WTC11 (cell line): ENCODE results near the gene RAB2B. TPM values are rescaled to one million over a fixed set of nuclear protein-coding genes. Genes with fewer than 3 reads are reported as not detected.

Experiments used
- ATF6 ChIP-seq: sonication (generic); formaldehyde crosslinking; IDR thresholded peaks from 2 replicates; pipeline ENCODE4 v1.8.1; 2023; ENCODE audit warnings: mild to moderate bottlenecking, missing genetic modification reagents
- CBFB ChIP-seq: sonication (generic); formaldehyde crosslinking; IDR thresholded peaks from 2 replicates; pipeline ENCODE4 v1.8.1; 2022; ENCODE audit warnings: mild to moderate bottlenecking, low read depth, missing genetic modification reagents
- EMX1 ChIP-seq: fragments of 250-450 bp; sonication (Bioruptor Pico); IDR thresholded peaks from 2 replicates; pipeline ENCODE4 v1.8.0; 2021; ENCODE audit warnings: mild to moderate bottlenecking
- ESRRA ChIP-seq: sonication (generic); formaldehyde crosslinking; IDR thresholded peaks from 2 replicates; pipeline ENCODE4 v1.8.1; 2022; ENCODE audit warnings: mild to moderate bottlenecking, missing genetic modification reagents, borderline replicate concordance
- FOXK1 ChIP-seq: sonication (generic); formaldehyde crosslinking; IDR thresholded peaks from 2 replicates; pipeline ENCODE4 v1.8.0; 2022; ENCODE audit warnings: mild to moderate bottlenecking, moderate library complexity, missing genetic modification reagents
- FOXP4 ChIP-seq: sonication (generic); formaldehyde crosslinking; IDR thresholded peaks from 2 replicates; pipeline ENCODE4 v1.8.0; 2022; ENCODE audit warnings: mild to moderate bottlenecking, missing genetic modification reagents
- GRHL2 ChIP-seq: fragments of 250-450 bp; sonication (Bioruptor Pico); IDR thresholded peaks from 2 replicates; pipeline ENCODE4 v1.8.0; 2022; ENCODE audit warnings: mild to moderate bottlenecking, moderate library complexity; ENCODE audit not compliant: insufficient replicate concordance, severe bottlenecking
- HMGA2 ChIP-seq: fragments of 250-450 bp; sonication (Bioruptor Pico); IDR thresholded peaks from 2 replicates; pipeline ENCODE4 v1.4.0; 2021; ENCODE audit warnings: mild to moderate bottlenecking, moderate library complexity
- HMGXB4 ChIP-seq: sonication (generic); formaldehyde crosslinking; IDR thresholded peaks from 2 replicates; pipeline ENCODE4 v1.8.1; 2023; ENCODE audit warnings: mild to moderate bottlenecking, moderate library complexity, missing genetic modification reagents
- JUN ChIP-seq: sonication (generic); formaldehyde crosslinking; IDR thresholded peaks from 2 replicates; pipeline ENCODE4 v1.8.0; 2023; ENCODE audit warnings: mild to moderate bottlenecking, missing genetic modification reagents
- MLX ChIP-seq: sonication (generic); formaldehyde crosslinking; IDR thresholded peaks from 2 replicates; pipeline ENCODE4 v1.8.1; 2023; ENCODE audit warnings: mild to moderate bottlenecking, missing genetic modification reagents, moderate library complexity
- MYBL2 ChIP-seq: sonication (generic); formaldehyde crosslinking; IDR thresholded peaks from 2 replicates; pipeline ENCODE4 v1.8.1; 2023; ENCODE audit warnings: mild to moderate bottlenecking, moderate library complexity, missing genetic modification reagents
- NFYB ChIP-seq: sonication (generic); formaldehyde crosslinking; conservative IDR thresholded peaks from 2 replicates; pipeline ENCODE4 v1.8.0; 2022; ENCODE audit warnings: low read depth, missing genetic modification reagents
- PRDM15 ChIP-seq: sonication (generic); formaldehyde crosslinking; IDR thresholded peaks from 2 replicates; pipeline ENCODE4 v1.8.0; 2022; ENCODE audit warnings: missing genetic modification reagents
- PREB ChIP-seq: sonication (generic); formaldehyde crosslinking; IDR thresholded peaks from 2 replicates; pipeline ENCODE4 v1.8.1; 2022; ENCODE audit warnings: mild to moderate bottlenecking, missing genetic modification reagents, moderate library complexity, borderline replicate concordance
- RELA ChIP-seq: sonication (generic); formaldehyde crosslinking; IDR thresholded peaks from 2 replicates; pipeline ENCODE4 v1.8.1; 2022; ENCODE audit warnings: missing genetic modification reagents, mild to moderate bottlenecking, borderline replicate concordance
- RORB ChIP-seq: fragments of 250-450 bp; sonication (Bioruptor Pico); IDR thresholded peaks from 2 replicates; pipeline ENCODE4 v1.9.0; 2021; ENCODE audit warnings: mild to moderate bottlenecking
- SMAD4 ChIP-seq: sonication (generic); formaldehyde crosslinking; IDR thresholded peaks from 2 replicates; pipeline ENCODE4 v1.8.0; 2022; ENCODE audit warnings: mild to moderate bottlenecking, missing genetic modification reagents
- ZBTB21 ChIP-seq: sonication (generic); formaldehyde crosslinking; IDR thresholded peaks from 2 replicates; pipeline ENCODE4 v1.8.1; 2023; ENCODE audit warnings: mild to moderate bottlenecking, missing genetic modification reagents, borderline replicate concordance
- ZNF416 ChIP-seq: fragments of 250-450 bp; sonication (Bioruptor Pico); IDR thresholded peaks from 2 replicates; pipeline ENCODE4 v1.9.0; 2021; ENCODE audit warnings: mild to moderate bottlenecking, inconsistent platforms
- ZNF425 ChIP-seq: fragments of 250-450 bp; sonication (Bioruptor Pico); conservative IDR thresholded peaks from 2 replicates; pipeline ENCODE4 v1.9.0; 2021; ENCODE audit warnings: mild to moderate bottlenecking
- ZSCAN18 ChIP-seq: fragments of 250-450 bp; sonication (Bioruptor Pico); IDR thresholded peaks from 2 replicates; pipeline ENCODE4 v2.1.2; 2022; ENCODE audit warnings: mild to moderate bottlenecking, moderate library complexity
- total RNA-seq: library from RNA; stranded (reverse); gene quantifications from 3 replicates; pipeline ENCODE4 v1.2.3, GENCODE V29; 2021

Gene RAB2B
- total RNA-seq, 1 experiment from 2014 or later: 29.6 TPM

- no peak for TF ChIP-seq CBFB (CRISPR knock-in tag)
- TF ChIP-seq ZBTB21: no peak
- no peak for TF ChIP-seq ESRRA
- TF ChIP-seq MYBL2 (CRISPR knock-in tag): no peak
- TF ChIP-seq JUN (CRISPR knock-in tag): no peak
- peak; percentile 67; the same call in 1 of the 2 replicates for TF ChIP-seq ZNF416 (CRISPR knock-in tag)
- TF ChIP-seq RORB (CRISPR knock-in tag): no peak
- no peak for TF ChIP-seq SMAD4
- no peak for TF ChIP-seq PRDM15 (CRISPR knock-in tag)
- no peak for TF ChIP-seq HMGXB4 (CRISPR knock-in tag)
- peak; percentile 99 for TF ChIP-seq NFYB (CRISPR knock-in tag)
- no peak; the same call in 1 of the 2 replicates for TF ChIP-seq FOXP4 (CRISPR knock-in tag)
- TF ChIP-seq GRHL2 (CRISPR knock-in tag): no peak
- peak; percentile 87 for TF ChIP-seq FOXK1 (CRISPR knock-in tag)
- no peak for TF ChIP-seq HMGA2
- no peak for TF ChIP-seq MLX
- TF ChIP-seq PREB (CRISPR knock-in tag): 0 out of 2 replicates have a peak, but pooled peaks have one; percentile 53
- no peak for TF ChIP-seq ATF6
- TF ChIP-seq ZSCAN18: no peak
- no peak for TF ChIP-seq ZNF425 (CRISPR knock-in tag)
- no peak for TF ChIP-seq RELA (CRISPR knock-in tag)
- peak; percentile 51; the same call in 1 of the 2 replicates for TF ChIP-seq EMX1 (CRISPR knock-in tag)
Observed at GRCh38 chr14:21437063-21437901, 39.5 kb downstream of the RAB2B start (continued).
